ENCODE measurements around the gene NKD2. TPM values are rescaled to one million over a fixed set of nuclear protein-coding genes. Genes with fewer than 3 reads are reported as not detected.

Gene NKD2
- total and polyA plus RNA-seq, 2 of the 4 experiments (the other 2 are of a cell fraction): not detected

DNA sequence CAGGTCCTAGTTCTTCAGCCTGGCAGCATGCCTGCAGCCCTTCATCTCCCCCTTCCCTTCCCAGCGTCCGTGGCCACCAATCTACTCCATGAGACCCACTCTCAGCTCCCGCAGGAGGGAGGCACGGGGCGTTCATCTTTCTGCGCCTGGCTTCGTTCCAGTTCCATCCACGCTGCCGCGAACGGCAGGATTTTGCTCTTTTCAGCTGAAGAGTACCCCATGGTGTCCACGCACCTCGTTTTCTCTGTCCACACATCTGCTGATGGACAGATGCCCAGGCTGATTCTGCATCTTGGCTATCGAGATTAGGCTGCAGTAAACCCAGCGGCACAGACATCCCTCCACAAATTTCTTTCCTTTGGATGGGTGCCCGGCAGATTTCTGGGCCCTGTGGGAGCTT, 30.5 kb upstream of the NKD2 start:
- no peak overlapping the region for H2AK9ac ChIP-seq (replicated peaks; ENCODE audit: low read depth, low read length, poor library complexity)
- no peaks in the 10 kb centered on the region for H3K9me1 ChIP-seq (ENCODE audit: insufficient read depth, low read length)
- H3K18ac ChIP-seq (ENCODE audit: low read depth, low read length): no peak overlapping the region
- intact Hi-C loops (cut with micrococcal nuclease): no loop called here
- H3K56ac ChIP-seq (ENCODE audit: extremely low read depth, insufficient read depth, low read length): no peak overlapping the region
- POLR2A ChIA-PET (ENCODE audit: unreplicated experiment): no interaction called here
- no peak overlapping the region for H2BK15ac ChIP-seq (ENCODE audit: low read depth, low read length)
- no peak overlapping the region for H3K4me3 ChIP-seq (ENCODE audit: insufficient read depth, low read depth, low read length)
- no peak overlapping the region for H4K5ac ChIP-seq (ENCODE audit: low read depth, low read length)
- no peak overlapping the region for H4K8ac ChIP-seq (ENCODE audit: low read depth in 2 of 2, low read length in 2 of 2)
- H3K79me1 ChIP-seq (ENCODE audit: low read depth in 1 of 2, low read length in 2 of 2): no peaks in the 10 kb centered on the region
- H2AFZ ChIP-seq (replicated peaks; ENCODE audit: low read length, poor library complexity): no peak overlapping the region
- H3K36me3 ChIP-seq (ENCODE audit: control insufficient read depth, insufficient read depth, low read length): no peaks in the 10 kb centered on the region
- no peak overlapping the region for H3K4ac ChIP-seq (ENCODE audit: low read depth, low read length)
- no peak overlapping the region for H2BK5ac ChIP-seq (ENCODE audit: low read depth, low read length, poor library complexity, severe bottlenecking)
- H2BK120ac ChIP-seq (ENCODE audit: low read depth, low read length): no peak overlapping the region
- H3K9me3 ChIP-seq (ENCODE audit: control insufficient read depth, insufficient read depth, low read length): no peaks in the 10 kb centered on the region
- H2AK5ac ChIP-seq (ENCODE audit: low read depth, low read length): no peak overlapping the region
- H3K9ac ChIP-seq (ENCODE audit: low read depth, low read length): no peak overlapping the region
- no peak overlapping the region for H3K14ac ChIP-seq (replicated peaks; ENCODE audit: low read depth, low read length)
- H3K4me1 ChIP-seq (ENCODE audit: control insufficient read depth, insufficient read depth, low read length): no peaks in the 10 kb centered on the region
- H3K27me3 ChIP-seq (ENCODE audit: control insufficient read depth, insufficient read depth, low read length): peaks cover 26% of the 10 kb centered on the region
- CTCF ChIA-PET: interaction anchor here (2.1 kb wide), 1 partner anchor 29 kb away, joined by 5 read pairs; no protein-coding TSS in a partner anchor
- H4K20me1 ChIP-seq (ENCODE audit: insufficient read depth, low read length): no peaks in the 10 kb centered on the region
- dilution Hi-C loops (cut with HindIII; ENCODE audit: low sequenced_read_pairs, unreplicated experiment): no loop called here
- ATAC-seq (ENCODE audit: low read depth): no peak
- no peak overlapping the region for H4K91ac ChIP-seq (ENCODE audit: insufficient read depth, low read depth, low read length)
- no peak for DNase-seq
- no peak overlapping the region for H3K23ac ChIP-seq (ENCODE audit: low read depth, low read length)
- no peak overlapping the region for H3K27ac ChIP-seq (ENCODE audit: insufficient read depth, low read length)
- TF ChIP-seq MAZ (IDR thresholded peaks at IDR 0.05; ENCODE audit: borderline replicate concordance, low read depth, low read length) (no peak), NFE2L2 (IDR thresholded peaks at IDR 0.05; ENCODE audit: low read depth, low read length) (no peak), CEBPB (IDR thresholded peaks at IDR 0.05; ENCODE audit: low read depth, low read length) (no peak), SMC3 (IDR thresholded peaks at IDR 0.05; ENCODE audit: low read depth, low read length) (no peak), RFX5 (IDR thresholded peaks at IDR 0.05; ENCODE audit: low read depth, low read length) (no peak), MXI1 (IDR thresholded peaks at IDR 0.05; ENCODE audit: borderline replicate concordance, low read depth, low read length) (no peak), BHLHE40 (IDR thresholded peaks at IDR 0.05; ENCODE audit: low read depth, low read length) (no peak), MAFK (IDR thresholded peaks at IDR 0.05; ENCODE audit: low read depth, low read length) (no peak), RCOR1 (IDR thresholded peaks at IDR 0.05; ENCODE audit: insufficient replicate concordance, low read length) (no peak), CTCF (conservative IDR thresholded peaks at IDR 0.05; ENCODE audit: low read depth, low read length) (no peak), RAD21 (IDR thresholded peaks at IDR 0.05; ENCODE audit: low read length) (no peak)
- TF ChIP-seq, protein P1, sequence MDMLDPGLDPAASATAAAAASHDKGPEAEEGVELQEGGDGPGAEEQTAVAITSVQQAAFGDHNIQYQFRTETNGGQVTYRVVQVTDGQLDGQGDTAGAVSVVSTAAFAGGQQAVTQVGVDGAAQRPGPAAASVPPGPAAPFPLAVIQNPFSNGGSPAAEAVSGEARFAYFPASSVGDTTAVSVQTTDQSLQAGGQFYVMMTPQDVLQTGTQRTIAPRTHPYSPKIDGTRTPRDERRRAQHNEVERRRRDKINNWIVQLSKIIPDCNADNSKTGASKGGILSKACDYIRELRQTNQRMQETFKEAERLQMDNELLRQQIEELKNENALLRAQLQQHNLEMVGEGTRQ (IDR thresholded peaks at IDR 0.05; ENCODE audit: low read depth, low read length): no peak
- TF ChIP-seq, protein P2, sequence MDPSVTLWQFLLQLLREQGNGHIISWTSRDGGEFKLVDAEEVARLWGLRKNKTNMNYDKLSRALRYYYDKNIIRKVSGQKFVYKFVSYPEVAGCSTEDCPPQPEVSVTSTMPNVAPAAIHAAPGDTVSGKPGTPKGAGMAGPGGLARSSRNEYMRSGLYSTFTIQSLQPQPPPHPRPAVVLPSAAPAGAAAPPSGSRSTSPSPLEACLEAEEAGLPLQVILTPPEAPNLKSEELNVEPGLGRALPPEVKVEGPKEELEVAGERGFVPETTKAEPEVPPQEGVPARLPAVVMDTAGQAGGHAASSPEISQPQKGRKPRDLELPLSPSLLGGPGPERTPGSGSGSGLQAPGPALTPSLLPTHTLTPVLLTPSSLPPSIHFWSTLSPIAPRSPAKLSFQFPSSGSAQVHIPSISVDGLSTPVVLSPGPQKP (IDR thresholded peaks at IDR 0.05; ENCODE audit: borderline replicate concordance, low read depth, low read length): no peak
- H2BK20ac ChIP-seq (ENCODE audit: low read depth, low read length): no peak overlapping the region
- no TSS peak for BruUV-seq (replicated peaks)
- WGBS, 2 experiments (ENCODE audit: extremely low coverage in 2 of 2, insufficient read length in 1 of 2): 20% methylated on average over 12 of the region's 16 CpGs; no CpG with 5 or more reads in 1 of the 2 experiments
- H3K4me2 ChIP-seq (ENCODE audit: low read depth, low read length): no peak overlapping the region; the same call in 1 of the 2 replicates
- in situ Hi-C loops (cut with MboI; ENCODE audit: low sequenced_read_pairs): no loop called here

All from IMR-90 (cell line).